Endothelial cell of umbilical vein (primary cell): ENCODE measurements around the gene FKBP8.

Experiments used
- CTCF ChIP-seq, 2 donors: IDR thresholded peaks; 1 replicate in 1 of 2; 2 replicates in 1 of 2; pipeline ENCODE4 v1.5.1; 2011; ENCODE audit warnings: low read length in 2 of 2, mild to moderate bottlenecking in 2 of 2, moderate library complexity in 2 of 2, control low read depth in 1 of 2, inconsistent platforms in 1 of 2, low read depth in 1 of 2; ENCODE audit not compliant: insufficient read depth in 1 of 2; ENCODE audit errors: extremely low read depth in 1 of 2
- EZH2 ChIP-seq: IDR thresholded peaks from 2 replicates; pipeline ENCODE4 v1.6.1; 2012; ENCODE audit warnings: borderline replicate concordance, low read depth, mild to moderate bottlenecking, moderate library complexity, low read length, inconsistent platforms; ENCODE audit not compliant: severe bottlenecking
- MAX ChIP-seq: IDR thresholded peaks from 2 replicates; pipeline ENCODE4 v1.6.1; 2011; ENCODE audit not compliant: insufficient read depth, insufficient read length

- TF ChIP-seq CTCF (IDR thresholded peaks at IDR 0.05; ENCODE audit: extremely low read depth in 1 of 2, insufficient read depth in 1 of 2, low read depth in 1 of 2, low read length in 2 of 2) (no peak), MAX (no peak), EZH2 (no peak)
These were observed 11.9 kb downstream of the FKBP8 start for GRCh38 chr19:18531485-18531884.
